Smooth muscle cell (in vitro differentiated cells): ENCODE measurements around the gene NRBF2. TPM values are rescaled to one million over a fixed set of nuclear protein-coding genes. Genes with fewer than 3 reads are reported as not detected.
A peak's percentile ranks its signal among the peaks of the same experiment; 100 is the strongest.

Experiments
- DNase-seq: peaks from one replicate; lab custom pipeline; 2025; ENCODE audit not compliant: unreplicated experiment; lab: John Stamatoyannopoulos, UW
- H2AFZ ChIP-seq: fragments of 200-600 bp; sonication (generic); 2 replicates; pipeline ENCODE4 v1.6.0; 2016; ENCODE audit warnings: antibody characterized with exemption, low read depth, mild to moderate bottlenecking
- H3F3A ChIP-seq: fragments of 200-600 bp; sonication (generic); 2 replicates; pipeline ENCODE4 v1.6.0; 2017; ENCODE audit warnings: antibody characterized with exemption, low read depth
- H3K27ac ChIP-seq: fragments of 200-600 bp; sonication (generic); 2 replicates; pipeline ENCODE4 v1.5.1; 2016; ENCODE audit warnings: low read depth, mild to moderate bottlenecking
- H3K27me3 ChIP-seq: fragments of 200-600 bp; sonication (generic); 2 replicates; pipeline ENCODE4 v1.6.1; 2016; ENCODE audit warnings: low read depth, mild to moderate bottlenecking
- H3K36me3 ChIP-seq: fragments of 200-600 bp; sonication (generic); 2 replicates; pipeline ENCODE4 v1.5.1; 2016; ENCODE audit warnings: low read depth
- H3K4me1 ChIP-seq: fragments of 200-600 bp; sonication (generic); 2 replicates; pipeline ENCODE4 v1.5.1; 2016; ENCODE audit warnings: low read depth
- H3K4me2 ChIP-seq: fragments of 200-600 bp; sonication (generic); 2 replicates; pipeline ENCODE4 v1.6.0; 2016; ENCODE audit warnings: mild to moderate bottlenecking
- H3K4me3 ChIP-seq: fragments of 200-600 bp; sonication (generic); 2 replicates; pipeline ENCODE4 v1.5.1; 2016; ENCODE audit warnings: mild to moderate bottlenecking
- H3K79me2 ChIP-seq: fragments of 200-600 bp; sonication (generic); 2 replicates; pipeline ENCODE4 v1.6.0; 2016; ENCODE audit warnings: low read depth, mild to moderate bottlenecking
- H3K9ac ChIP-seq: fragments of 200-600 bp; sonication (generic); 2 replicates; pipeline ENCODE4 v1.6.0; 2016; ENCODE audit warnings: low read depth
- H3K9me3 ChIP-seq: fragments of 200-600 bp; sonication (generic); replicated peaks from 2 replicates; pipeline ENCODE4 v1.5.1; 2016; ENCODE audit warnings: low read depth
- H4K20me1 ChIP-seq: fragments of 200-600 bp; sonication (generic); 2 replicates; pipeline ENCODE4 v1.6.0; 2016; ENCODE audit warnings: low read depth
- CTCF ChIP-seq: fragments of 200-600 bp; sonication (generic); IDR thresholded peaks from 2 replicates; pipeline ENCODE4 v1.5.1; 2017; ENCODE audit warnings: borderline replicate concordance, mild to moderate bottlenecking, antibody characterized with exemption; ENCODE audit not compliant: insufficient read depth, poor library complexity, severe bottlenecking
- WGBS: methylation state at CpG from one replicate; pipeline ENCODE4 v1.1.7; 2016; ENCODE audit warnings: low lambda C conversion rate; 5-methylcytosine and 5-hydroxymethylcytosine counted together
- polyA plus RNA-seq: library from polyadenylated mRNA; unstranded; fragments of >200 nt; fragmentation: Nextera tagmentation; extraction: Ambion mirVana; gene quantifications from 2 replicates; pipeline ENCODE4 v1.2.1, GENCODE V29; 2016
- total RNA-seq: library from RNA; depleted of rRNA; stranded (reverse); fragments of >200 nt; gene quantifications from 2 replicates; pipeline ENCODE4 v1.2.3, GENCODE V29; 2014

Gene NRBF2
- total and polyA plus RNA-seq, 2 experiments from 2014 or later: 61.9 to 65.5 TPM

GRCh38 chr10:63119041-63119440, 14.1 kb upstream of the NRBF2 start:
- no peak for TF ChIP-seq CTCF
- Histone ChIP-seq H3F3A (no peaks in the 10 kb centered on the region), H3K9me3 (no peaks in the 10 kb centered on the region), H3K4me2 (no peak overlapping the region), H3K36me3 (no peaks in the 10 kb centered on the region), H3K4me3 (no peak overlapping the region), H3K27me3 (no peaks in the 10 kb centered on the region), H2AFZ (no peak overlapping the region), H3K27ac (no peak overlapping the region), H3K4me1 (peaks cover 7% of the 10 kb centered on the region), H4K20me1 (no peaks in the 10 kb centered on the region), H3K79me2 (no peaks in the 10 kb centered on the region), H3K9ac (no peak overlapping the region)
- DNase-seq: no peak

GRCh38 chr10:63120554-63120953, 12.6 kb upstream of the NRBF2 start:
- Histone ChIP-seq H4K20me1 (no peaks in the 10 kb centered on the region), H3K27ac (peak overlapping the region; percentile 50)

GRCh38 chr10:63123727-63124362, 9.3 kb upstream of the NRBF2 start:
- H3K4me2 ChIP-seq: no peak overlapping the region
- H3K9me3 ChIP-seq: no peaks in the 10 kb centered on the region
- H4K20me1 ChIP-seq: no peaks in the 10 kb centered on the region
- no peaks in the 10 kb centered on the region for H3F3A ChIP-seq
- DNase-seq: no peak
- no peaks in the 10 kb centered on the region for H3K79me2 ChIP-seq
- no peaks in the 10 kb centered on the region for H3K27me3 ChIP-seq
- H3K9ac ChIP-seq: no peak overlapping the region
- H3K36me3 ChIP-seq: no peaks in the 10 kb centered on the region
- no peaks in the 10 kb centered on the region for H3K4me1 ChIP-seq
- no peak overlapping the region for H2AFZ ChIP-seq
- no peak for TF ChIP-seq CTCF
- no peak overlapping the region for H3K27ac ChIP-seq
- no peak overlapping the region for H3K4me3 ChIP-seq
- WGBS: 83% methylated on average over 2 of the region's 2 CpGs

More at GRCh38 chr10:63120554-63120953, 12.6 kb upstream of the NRBF2 start:
- peaks cover 6% of the 10 kb centered on the region for H3K4me1 ChIP-seq
- no peak overlapping the region for H2AFZ ChIP-seq
- no peak overlapping the region for H3K9ac ChIP-seq
- no peaks in the 10 kb centered on the region for H3K27me3 ChIP-seq
- no peak overlapping the region for H3K4me3 ChIP-seq
- TF ChIP-seq CTCF: no peak
- H3K4me2 ChIP-seq: no peak overlapping the region
- no peak for DNase-seq
- H3K9me3 ChIP-seq: no peaks in the 10 kb centered on the region
- no peaks in the 10 kb centered on the region for H3K36me3 ChIP-seq
- no peaks in the 10 kb centered on the region for H3K79me2 ChIP-seq
- H3F3A ChIP-seq: no peaks in the 10 kb centered on the region

- TF ChIP-seq CTCF: no peak
- no peaks in the 10 kb centered on the region for H3K4me1 ChIP-seq
- H3F3A ChIP-seq: no peaks in the 10 kb centered on the region
- H3K9ac ChIP-seq: no peak overlapping the region
- H3K36me3 ChIP-seq: no peaks in the 10 kb centered on the region
- no peak overlapping the region for H3K4me3 ChIP-seq
- no peaks in the 10 kb centered on the region for H4K20me1 ChIP-seq
- H3K27ac ChIP-seq: no peak overlapping the region
- no peak for DNase-seq
- no peaks in the 10 kb centered on the region for H3K79me2 ChIP-seq
- WGBS: 98% methylated on average over 2 of the region's 2 CpGs
- no peak overlapping the region for H2AFZ ChIP-seq
- H3K9me3 ChIP-seq: no peaks in the 10 kb centered on the region
- no peak overlapping the region for H3K4me2 ChIP-seq
- no peaks in the 10 kb centered on the region for H3K27me3 ChIP-seq
These were observed 7.7 kb upstream of the NRBF2 start for GRCh38 chr10:63125459-63125858.
